ENCODE results near the gene SBK3.

DNA sequence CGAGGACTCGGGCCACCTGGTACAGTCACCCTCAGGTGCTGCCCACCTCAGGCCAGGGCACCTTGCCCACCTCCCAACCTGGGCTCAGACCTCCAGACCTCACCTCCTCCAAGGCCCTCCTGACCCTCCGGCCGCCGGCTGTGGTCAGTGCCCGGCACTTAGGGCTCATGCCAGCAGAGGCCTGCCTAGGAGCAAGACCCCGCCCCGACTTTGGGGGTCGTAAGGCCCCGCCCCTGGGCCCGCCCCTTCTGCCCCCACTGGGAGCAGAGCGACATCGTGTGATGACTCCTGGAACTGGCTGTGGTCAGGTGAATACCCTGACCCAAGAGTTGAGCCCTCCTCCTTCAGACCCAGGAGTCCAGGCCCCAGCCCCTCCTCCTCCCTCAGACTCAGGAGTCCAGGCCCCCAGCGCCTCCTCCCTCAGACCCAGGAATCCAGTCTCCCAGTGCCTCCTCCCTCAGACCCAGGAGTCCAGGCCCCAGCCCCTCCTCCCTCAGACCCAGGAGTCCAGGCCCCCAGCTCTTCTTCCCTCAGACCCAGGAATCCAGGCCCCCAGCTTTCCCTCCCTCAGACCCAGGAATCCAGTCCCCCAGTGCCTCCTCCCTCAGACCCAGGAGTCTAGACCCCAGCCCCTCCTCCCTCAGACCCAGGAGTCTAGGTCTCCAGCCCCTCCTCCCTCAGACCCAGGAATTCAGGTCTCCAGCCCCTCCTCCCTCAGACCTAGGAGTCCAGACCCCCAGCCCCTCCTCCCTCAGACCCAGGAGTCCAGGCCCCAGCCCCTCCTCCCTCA is 8.2 kb downstream of the SBK3 start, which contains the start of gene SBK2:
- TF ChIP-seq EZH2 (IDR thresholded peaks at IDR 0.05) = no peak
- no peak for TF ChIP-seq POLR2AphosphoS5 (IDR thresholded peaks at IDR 0.05; ENCODE audit: borderline replicate concordance, low read depth, low read length)

Measured in SK-N-MC (cell line).